Measurements from ENCODE around the gene FNTB.

GRCh38 chr14:65098586-65098985 is 111.9 kb downstream of the FNTB start:
- TF ChIP-seq POLR2A (IDR thresholded peaks at IDR 0.05; ENCODE audit: control extremely low read depth in 1 of 2, low read depth in 2 of 2, low read length in 2 of 2) = no peak
- TF ChIP-seq ASH2L (IDR thresholded peaks at IDR 0.05; ENCODE audit: low read length) = no peak
- TF ChIP-seq, protein P1, sequence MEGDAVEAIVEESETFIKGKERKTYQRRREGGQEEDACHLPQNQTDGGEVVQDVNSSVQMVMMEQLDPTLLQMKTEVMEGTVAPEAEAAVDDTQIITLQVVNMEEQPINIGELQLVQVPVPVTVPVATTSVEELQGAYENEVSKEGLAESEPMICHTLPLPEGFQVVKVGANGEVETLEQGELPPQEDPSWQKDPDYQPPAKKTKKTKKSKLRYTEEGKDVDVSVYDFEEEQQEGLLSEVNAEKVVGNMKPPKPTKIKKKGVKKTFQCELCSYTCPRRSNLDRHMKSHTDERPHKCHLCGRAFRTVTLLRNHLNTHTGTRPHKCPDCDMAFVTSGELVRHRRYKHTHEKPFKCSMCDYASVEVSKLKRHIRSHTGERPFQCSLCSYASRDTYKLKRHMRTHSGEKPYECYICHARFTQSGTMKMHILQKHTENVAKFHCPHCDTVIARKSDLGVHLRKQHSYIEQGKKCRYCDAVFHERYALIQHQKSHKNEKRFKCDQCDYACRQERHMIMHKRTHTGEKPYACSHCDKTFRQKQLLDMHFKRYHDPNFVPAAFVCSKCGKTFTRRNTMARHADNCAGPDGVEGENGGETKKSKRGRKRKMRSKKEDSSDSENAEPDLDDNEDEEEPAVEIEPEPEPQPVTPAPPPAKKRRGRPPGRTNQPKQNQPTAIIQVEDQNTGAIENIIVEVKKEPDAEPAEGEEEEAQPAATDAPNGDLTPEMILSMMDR (IDR thresholded peaks at IDR 0.05; ENCODE audit: control extremely low read depth in 1 of 3, insufficient read depth in 1 of 3, low read depth in 1 of 3, low read length in 3 of 3) = no peak
- no peak for TF ChIP-seq RFX5 (IDR thresholded peaks at IDR 0.05; ENCODE audit: borderline replicate concordance, low read depth, low read length)
- TF ChIP-seq TEAD4 (IDR thresholded peaks at IDR 0.05; ENCODE audit: low read depth, low read length) = no peak
- TF ChIP-seq TCF12 (IDR thresholded peaks at IDR 0.05; ENCODE audit: low read depth, low read length) = no peak
- TF ChIP-seq MAFK (IDR thresholded peaks at IDR 0.05; ENCODE audit: low read depth, low read length) = no peak
- no peak for TF ChIP-seq SIN3A (conservative IDR thresholded peaks at IDR 0.05 in 1 of 2, IDR thresholded peaks at IDR 0.05 in 1 of 2; ENCODE audit: low read depth in 1 of 2, low read length in 2 of 2)
